Measurements from ENCODE around the gene HMGB1.
A peak's percentile ranks its signal among the peaks of the same experiment; 100 is the strongest.
"Not testable (repeated sequence)": the region's sequence is repeated elsewhere in the genome, so short reads cannot be mapped to it uniquely, and the experiment has no call there.

The HMGB1 gene

DNA sequence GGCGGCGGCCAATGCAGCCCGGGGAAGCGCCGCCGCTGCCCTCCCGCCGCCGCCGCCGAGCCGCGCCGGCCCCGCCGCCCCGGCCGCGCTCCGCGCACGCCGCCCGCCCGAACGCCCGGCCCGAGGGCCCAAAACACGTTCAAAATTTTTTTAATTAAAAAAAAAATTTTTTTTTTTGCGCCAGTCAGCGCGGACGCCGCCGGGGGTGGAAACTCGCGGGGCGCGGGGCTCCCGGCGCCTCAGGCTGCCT lies 468 bp downstream of the HMGB1 start:
- peak; percentile 4 for DNase-seq

DNA sequence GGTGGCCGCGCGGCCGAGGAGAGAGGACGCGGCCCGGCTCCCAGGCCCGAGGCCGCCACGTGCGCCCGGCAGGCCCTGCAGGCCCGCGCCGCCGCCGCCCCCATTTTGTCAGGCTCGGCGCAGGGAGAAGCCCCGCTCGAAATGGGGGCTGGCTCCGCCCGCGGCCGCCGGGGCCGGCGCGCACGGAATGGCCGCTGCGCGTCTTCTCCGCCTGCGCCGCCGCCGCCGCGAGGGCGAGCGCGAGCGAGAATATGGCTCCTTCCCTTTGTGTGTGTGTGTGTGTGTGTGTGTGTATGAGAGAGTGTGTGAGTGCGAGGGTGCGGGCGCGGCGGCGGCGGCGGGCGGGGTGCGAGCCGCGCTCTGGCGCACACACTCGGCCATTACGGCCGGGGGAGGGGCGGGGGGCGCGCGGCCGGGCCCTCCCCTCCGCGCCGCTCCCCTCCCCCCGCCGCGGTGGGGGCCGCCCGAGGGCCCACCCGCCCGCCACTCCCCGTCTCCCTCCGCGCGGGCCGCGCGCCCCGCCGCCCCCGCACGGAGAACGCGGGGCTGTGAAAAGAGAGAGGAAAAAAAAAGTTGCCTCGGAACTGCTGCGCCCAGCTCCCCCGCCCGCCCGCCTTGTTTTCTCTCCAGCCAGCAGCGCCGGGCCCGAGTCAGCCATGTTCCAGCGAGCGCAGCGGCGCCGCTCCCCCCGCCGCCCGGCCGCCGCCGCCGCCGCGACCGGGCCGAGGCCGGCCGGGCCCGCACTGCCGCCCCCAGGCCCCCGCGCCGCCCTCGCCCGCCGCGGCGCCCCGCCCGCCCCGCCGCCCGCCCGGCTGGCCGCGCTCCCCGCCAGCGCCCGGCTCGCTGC lies 1.0 kb downstream of the HMGB1 start:
- DNase-seq = peak; percentile 72

DNA sequence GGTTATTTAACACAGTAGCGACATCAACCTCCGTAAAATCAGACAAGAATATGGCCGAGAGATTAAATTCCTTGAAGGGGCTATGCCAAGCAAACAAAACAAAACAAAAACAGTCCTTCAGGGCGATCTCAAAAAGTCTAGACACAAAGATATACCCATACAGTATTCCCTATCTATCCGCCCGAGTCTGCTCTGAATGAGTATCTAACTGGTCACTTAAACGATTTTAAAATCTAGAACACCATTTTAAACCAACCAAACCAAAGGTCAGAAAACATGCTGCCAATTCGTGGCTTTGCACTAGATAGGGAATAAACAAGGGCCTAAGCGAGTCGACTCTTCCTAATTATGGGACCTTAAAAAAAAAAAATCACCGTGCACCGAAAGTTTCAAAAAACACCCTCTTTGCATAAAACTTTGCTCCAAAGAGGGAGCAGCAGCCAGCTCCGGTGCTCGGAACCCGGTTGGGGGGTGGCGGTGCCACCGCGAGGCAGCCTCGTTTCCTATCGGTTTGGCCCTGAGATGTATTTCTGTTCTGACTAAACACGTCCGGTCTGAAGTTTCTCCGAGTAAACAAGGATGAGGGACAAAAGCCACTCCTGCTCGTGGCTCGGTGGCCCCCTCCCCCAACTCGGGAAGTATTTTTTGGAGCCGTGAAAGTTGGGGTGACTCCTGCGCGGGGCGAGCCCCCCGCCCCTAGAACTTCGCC lies 1.8 kb downstream of the HMGB1 start:
- peak; percentile 59 for DNase-seq

DNA sequence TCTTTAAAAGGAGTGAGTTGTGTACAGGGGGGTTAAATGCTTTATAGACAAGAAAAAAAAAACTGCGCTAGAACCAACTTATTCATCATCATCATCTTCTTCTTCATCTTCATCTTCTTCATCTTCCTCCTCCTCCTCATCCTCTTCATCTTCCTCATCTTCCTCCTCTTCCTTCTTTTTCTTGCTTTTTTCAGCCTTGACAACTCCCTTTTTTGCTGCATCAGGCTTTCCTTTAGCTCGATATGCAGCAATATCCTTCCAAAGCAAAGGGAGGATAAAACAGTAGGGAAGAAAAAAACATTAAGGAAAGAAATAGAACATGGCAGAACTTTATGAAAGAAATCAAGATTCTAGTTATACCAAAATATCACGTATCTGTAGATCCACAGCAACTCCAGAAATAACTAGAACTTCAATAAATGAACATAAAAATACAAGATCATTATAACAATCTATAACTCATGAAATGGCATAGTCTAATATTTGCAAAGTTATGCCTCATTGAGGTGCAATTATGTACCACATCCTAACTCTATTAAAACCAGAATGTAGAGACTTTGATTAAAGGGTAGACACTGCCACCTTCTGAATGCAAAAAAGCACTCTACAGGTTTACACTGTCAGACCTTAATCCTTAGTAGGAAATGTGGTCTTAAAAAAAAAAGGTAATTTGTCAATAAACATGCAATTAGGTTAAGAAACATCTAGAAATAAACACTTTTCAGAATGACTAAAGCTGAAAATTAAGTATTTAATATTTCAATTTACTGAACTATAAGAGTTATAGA lies 4.3 kb downstream of the HMGB1 start:
- DNase-seq = not testable (repeated sequence)

DNA sequence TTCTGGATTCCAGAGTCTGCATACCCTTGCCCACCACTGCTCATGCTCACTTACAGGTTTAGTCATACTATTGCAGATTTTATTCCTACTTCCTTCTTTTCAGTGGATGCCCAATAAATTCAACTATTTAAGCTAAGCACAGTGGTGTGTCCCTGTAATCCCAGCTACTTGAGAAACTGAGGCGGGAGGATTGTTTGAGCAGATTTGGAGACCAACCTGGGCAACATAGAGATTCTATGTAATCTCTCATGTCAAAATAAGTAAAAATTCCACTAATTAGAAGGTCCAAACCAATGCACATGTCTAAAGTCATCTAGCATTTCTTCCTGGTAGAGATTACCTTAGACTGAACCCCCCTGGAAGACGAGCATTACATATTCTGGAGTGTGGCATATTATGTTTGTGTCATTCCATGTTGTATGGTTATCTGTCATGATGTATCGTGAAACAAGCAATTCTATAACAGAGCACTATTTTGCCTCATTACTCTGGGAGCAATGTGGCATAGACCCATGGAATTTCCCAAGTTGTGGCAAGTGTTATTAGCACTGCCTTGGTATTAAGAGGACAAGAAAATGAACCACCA lies 8.3 kb downstream of the HMGB1 start:
- no peak for DNase-seq

DNA sequence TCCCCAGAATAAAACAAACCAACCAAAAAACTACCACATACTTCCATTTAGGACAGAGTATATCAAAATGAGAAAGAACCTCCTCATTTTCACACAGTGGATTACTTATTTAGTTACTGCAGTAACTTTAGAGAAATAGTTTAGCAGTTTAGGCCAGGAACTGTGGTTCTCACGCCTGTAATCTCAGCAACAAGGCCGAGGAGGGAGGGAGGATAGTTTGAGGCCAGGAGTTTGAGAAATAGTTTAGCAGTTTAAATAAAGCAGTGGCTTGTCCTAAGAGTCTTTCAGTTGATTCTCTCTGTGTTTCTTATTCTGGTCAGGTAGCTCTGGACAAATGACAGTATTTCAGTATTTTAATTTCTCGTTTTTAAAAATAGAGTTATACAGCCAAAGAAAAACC lies 9.4 kb downstream of the HMGB1 start:
- no peak for DNase-seq

DNA sequence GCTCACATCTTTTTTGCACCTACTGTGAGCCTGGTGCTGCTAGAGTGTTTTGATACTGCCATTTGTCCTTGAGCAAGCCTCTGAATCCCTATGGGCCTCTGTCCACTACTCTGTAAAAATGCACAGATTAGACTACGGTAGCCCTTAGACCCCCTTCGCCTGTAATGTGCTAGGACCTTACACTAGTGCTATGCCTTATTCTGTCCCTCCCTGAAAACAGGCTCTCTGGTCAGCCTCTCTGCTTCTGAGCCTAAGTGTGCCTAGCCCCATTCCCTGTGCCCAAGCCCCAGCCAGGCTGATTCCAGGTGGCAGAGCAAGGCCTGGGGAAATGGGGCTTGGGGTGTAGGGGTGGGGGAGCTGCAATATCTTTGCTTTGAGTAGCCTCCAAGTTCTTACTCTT lies 10.7 kb downstream of the HMGB1 start:
- no peak for DNase-seq

DNA sequence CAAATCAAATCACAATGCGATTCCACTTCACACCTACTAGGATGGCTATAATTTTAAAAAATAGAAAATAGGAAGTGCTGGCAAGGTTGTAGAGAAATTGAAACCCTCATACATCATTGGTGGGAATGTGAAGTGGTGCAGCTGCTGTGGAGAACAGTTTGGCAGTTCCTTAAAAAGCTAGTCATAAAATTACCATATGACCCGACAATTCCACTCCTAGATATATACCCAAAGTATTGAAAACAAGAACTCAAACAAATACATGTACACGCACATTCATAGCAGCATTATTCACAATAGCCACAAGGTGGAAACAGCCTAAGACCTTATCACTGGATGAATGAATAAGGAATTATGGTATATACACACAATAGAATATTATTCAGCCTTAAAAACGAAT lies 12.0 kb downstream of the HMGB1 start:
- no peak for DNase-seq

DNA sequence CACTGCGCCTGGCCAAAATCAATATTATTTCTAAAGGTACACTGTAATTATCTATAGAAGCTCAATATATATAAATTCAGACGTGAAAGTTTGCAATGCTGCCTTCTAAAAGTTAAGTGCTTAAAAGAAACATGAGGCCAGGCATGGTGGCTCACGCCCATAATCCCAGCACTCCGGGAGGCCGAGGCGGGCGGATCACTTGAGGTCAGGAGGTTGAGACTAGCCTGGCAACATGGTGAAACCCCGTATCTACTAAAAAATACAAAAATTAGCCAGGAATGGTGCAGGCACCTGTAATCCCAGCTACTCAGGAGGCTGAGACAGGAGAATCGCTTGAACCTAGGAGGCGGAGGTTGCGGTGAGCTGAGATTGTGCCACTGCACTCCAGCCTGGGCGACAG lies 14.3 kb downstream of the HMGB1 start:
- not testable (repeated sequence) for DNase-seq

DNA sequence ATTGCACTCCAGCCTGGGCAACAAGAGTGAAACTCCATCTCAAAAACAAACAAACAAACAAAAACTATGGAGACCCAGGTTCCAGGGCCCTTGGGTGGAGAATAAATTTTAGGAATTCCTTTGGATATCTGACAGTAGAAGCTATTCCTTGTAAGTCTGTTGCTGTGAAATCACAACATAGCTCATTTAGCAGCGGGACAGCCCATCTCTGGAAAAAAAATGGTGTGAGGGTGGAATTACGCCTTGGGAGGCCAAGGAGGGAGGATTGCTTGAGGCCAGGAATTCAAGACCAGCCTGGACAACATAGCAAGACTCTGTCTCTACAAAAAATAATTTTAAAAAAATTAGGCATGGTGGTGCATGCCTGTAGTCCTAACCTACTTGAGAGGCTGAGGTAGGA lies 15.7 kb downstream of the HMGB1 start:
- no peak for DNase-seq

DNA sequence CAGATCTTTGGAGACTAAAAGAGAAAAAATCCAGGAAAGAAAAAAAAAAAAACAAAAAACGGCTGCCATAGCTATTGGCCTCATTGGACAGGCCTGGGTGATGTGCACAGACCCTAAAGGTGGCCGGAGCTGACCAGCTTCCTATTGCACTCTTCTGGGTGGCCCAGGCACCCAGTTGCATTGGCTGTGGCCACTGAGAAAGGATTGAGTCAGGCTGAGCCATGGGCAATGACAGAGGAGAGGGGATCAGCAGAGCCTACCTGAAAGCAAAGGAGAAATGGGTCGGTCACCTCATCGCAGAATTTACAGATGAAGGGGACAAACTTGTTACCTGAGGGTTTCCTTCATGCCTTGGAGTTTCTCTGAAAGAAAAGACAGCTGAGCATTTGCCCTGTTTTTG lies 17.3 kb downstream of the HMGB1 start:
- no peak for DNase-seq

DNA sequence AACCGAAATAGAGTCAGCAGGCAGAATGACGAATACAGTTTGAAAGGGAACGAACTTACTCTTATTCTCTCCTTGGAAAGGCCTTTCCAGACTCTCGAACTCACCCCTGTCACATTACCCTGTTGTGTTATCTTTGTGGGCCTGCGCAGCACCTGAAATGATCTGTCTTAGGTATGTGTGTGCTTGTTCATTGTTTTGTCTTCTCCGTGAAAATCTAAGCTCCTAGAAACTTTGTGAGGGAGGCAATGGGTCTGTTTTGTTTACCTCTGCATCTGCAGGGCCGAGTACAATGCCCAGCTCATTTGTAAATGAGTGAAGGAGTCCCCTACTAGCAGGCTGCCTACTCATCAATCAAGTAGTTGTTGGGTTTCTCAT lies 19.6 kb downstream of the HMGB1 start:
- no peak for DNase-seq

DNA sequence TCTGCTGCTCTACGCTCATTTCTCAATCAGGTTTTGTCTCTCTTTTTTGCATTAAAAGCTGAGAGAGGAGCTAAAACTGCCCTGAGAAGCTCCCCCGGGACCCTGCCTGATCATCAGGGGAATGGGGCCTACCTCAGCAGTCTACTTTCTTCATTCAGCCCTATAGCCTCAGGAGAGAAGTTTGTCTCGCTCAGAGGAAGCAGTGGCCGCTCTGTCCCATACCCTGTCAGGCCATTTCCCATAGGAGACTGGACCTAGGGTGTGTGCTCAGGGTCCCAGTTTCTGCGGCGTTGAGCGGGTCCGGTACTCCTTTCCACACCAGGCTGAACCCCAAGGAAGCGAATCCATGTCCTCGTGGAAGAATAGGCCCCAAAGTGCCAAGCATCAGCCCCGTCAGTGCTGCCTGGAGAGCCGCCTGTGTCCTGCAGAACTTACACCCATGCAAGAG lies 21.8 kb downstream of the HMGB1 start:
- no peak for DNase-seq

DNA sequence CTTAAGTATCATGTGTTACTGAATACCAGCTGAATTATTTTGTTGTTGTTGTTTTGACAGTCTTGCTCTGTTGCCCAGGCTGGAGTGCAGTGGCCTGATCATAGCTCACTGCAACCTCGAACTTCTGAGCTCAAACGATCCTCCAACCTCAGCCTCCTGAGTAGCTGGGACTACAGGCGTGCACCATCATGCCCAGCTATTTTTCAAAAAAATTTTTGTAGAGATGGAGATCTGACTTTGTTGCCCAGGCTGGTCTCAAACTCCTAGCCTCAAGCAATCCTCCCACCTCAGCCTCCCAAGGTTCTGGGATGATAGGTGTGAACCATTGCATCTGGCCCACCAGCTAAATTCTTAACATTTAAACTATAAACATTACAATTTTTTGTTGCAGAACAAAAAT lies 22.2 kb downstream of the HMGB1 start:
- DNase-seq = not testable (repeated sequence)

DNA sequence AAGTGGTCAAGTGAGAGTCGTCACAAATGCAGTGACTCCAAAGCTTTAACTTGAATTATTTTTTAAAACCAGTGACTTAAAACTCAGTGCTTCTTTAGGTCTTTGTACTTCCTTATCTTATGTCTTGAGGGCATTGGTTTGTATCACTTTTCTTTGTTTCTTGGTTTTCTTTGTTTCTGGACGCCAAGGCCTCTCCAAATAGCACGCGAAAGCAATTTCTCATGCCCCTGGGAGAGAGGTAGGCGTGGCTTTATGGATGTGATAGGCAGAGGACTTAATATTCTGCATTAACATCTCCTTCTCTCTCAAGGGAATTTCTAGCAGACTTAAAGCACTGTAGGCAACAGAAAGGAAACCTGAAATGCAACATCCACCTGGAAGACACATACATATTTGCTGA lies 22.8 kb downstream of the HMGB1 start:
- DNase-seq = no peak

DNA sequence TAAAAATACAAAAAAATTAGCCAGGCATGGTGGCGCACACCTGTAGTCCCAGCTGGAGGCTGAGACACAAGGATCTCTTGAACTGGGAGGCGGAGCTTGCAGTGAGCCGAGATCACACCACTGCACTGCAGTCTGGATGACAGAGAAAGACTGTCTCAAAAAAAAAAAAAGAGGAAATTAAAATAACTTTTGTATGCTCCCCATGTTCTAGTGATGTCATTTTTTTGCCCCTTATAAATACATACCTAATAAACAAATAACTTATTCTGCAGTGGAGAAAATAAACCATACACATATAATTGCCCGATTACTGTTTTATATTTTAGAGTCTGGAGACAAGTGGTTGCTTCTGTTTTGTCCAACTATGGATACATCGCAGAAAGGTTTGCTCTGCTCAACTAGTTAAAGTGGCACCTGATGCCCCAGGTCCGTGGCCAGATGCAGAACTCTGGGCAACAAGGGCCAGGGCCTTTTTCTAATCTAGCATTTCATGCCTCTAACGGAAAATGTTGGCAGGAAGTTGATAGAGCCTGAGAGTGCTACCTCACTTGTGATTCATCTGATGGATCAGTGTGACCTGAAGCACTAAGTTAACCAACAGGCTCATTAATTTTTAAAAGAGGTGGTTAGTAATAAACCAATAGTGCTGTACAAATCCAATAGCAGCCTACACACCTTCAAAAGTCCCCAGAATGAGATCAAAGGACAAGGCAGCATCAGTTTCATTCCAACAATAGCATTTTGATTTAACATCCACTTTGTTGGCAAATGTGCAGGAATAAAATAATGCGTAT lies 24.6 kb downstream of the HMGB1 start:
- DNase-seq = no peak

DNA sequence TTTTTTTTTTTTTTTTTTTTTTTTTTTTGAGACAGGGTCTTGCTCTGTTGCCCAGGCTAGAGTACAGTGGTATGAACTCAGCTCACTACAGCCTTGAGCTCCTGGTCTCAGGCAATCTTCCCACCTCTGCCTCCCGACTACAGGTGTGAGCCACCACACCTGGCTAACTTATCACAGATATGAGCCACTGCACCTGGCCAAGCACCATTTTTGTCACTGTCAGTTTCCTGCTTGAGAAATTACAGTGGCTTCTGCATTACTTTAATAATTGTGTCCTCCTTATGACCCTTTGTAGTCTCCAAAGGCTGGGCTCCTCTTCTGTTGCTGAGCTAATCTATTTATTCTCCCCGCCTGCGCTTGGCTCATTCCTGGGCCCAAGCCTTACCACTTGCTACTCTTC lies 27.4 kb downstream of the HMGB1 start:
- no peak for DNase-seq

DNA sequence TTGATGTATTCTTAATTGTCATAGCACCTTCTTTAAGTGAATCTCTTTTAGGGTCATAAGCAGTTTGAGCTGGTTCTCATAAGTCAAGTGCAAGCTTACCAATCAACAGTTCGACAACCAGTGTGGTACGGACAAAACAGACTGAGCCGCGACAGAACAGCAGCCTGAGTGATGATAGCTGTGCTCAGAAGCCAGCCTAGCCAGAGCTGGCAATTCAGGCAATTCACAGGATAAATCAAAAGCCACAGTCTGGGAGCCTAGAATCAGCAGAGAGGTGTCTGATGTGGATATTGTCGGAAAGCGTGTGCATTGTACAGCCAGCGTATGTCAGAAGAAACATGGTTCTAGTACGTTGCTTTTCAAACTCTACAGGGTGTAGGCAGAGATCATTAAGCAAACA lies 28.6 kb downstream of the HMGB1 start:
- DNase-seq = no peak

DNA sequence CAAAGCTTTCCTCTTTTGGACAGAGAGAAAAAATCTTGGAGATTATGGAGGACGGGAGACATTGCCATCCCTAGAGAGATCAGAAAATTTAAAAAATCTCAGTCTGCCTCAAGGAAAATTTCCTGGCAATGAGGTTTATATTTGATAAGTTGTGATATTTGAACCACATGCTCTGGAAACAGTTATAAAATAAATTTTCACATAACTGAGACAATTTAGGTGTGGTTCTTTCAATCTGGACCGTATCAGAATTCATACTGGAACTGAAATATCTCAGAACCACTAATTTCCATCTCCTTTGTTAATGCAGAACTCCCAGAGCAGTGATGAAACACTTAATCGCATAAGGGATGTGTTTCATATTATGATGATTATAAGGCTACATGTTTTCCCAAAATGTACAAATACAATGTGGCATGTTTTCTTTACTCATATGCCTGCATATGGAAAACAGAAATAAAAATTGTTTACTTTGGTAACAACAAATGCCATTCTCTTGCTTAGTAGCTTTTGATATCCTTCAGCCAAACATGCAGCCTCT lies 29.8 kb downstream of the HMGB1 start:
- no peak for DNase-seq

DNA sequence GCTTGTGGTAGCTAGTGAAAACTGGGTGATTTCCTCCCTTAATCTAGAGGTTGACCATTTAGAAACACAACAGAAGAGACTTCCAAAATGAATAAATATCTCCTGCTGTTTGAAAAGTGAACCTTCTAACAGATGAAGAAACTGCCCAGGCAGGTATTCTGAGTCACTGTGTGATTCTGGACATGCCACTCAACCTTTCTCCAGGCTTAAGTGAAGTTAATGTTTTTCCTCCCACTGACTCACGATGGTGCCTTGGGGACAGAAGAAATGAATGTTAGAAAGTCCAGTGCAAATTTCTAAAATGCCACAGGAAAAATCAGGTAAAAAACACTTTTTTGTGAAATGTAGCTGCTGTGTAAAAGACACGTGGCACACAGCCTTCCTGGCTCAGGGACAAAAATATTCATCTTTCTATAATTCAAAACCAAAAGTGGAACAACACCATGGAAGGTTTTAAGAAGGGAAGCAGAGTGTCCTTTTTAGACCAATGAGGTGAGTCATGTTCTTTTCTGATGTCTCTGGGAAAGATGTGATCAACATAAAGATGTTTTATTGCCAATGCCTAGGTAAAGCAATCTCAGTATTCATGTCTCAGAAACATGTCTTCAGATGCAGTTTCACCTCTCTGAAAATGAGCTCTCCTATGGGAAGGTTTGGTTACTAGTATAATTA lies 34.3 kb downstream of the HMGB1 start:
- no peak for DNase-seq

DNA sequence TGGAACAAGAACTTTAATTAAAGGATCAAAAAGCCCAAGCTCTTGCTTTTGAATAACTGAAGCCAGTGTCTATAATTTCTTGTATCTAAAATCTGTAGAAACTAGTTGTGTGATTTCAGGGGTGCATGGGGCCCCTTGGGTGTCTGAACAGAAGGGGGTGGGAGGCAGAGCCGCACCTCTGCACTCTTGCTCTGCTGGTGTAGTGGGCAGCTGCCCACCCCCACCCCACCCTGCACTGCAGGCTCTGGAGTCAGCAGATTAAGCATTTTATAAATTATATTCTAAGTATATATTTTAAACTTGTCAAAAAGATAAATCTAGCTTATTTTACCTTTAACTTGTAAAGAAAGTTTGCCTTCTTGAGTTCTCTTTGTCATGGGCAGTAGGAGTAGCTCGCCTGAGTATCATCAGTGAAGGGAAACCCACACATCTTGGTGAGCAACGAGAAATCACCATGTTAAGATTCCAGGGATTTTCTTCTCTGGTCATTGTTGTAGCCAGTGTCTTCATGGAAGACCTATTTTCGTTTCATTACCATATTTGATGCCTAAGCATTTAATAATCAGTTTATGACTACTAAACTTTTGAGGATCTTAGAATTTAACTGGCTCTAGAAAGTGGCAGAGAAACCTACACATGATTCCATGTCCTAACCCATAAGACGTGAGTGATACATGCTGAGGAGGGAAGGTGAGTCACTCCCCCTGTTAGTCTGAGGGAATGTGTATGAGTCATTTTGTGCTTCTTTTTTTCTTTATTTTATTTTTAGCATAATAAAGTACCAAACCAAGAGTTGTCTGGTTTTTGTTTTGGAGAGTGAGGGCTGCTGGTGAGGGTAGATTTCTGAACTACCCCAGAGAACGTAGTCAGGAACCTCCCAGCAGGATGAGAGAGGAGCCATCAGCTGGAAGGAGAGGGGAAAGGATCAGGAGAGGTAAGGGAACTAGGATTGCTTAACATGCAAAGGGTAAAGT lies 35.7 kb downstream of the HMGB1 start:
- no peak for DNase-seq

Data from activated T-cell treated with anti-CD3 and anti-CD28 coated beads for 4 hours (primary cell).